CD4-positive, alpha-beta T cell treated with Interleukin-17A for 1 hour (primary cell): ENCODE data around the gene PDGFB.
A peak's percentile ranks its signal among the peaks of the same experiment; 100 is the strongest.

Experiments
- DNase-seq: peaks from one replicate; pipeline ENCODE4 v3.0.0-alpha.2; 2020

PDGFB gene

DNA sequence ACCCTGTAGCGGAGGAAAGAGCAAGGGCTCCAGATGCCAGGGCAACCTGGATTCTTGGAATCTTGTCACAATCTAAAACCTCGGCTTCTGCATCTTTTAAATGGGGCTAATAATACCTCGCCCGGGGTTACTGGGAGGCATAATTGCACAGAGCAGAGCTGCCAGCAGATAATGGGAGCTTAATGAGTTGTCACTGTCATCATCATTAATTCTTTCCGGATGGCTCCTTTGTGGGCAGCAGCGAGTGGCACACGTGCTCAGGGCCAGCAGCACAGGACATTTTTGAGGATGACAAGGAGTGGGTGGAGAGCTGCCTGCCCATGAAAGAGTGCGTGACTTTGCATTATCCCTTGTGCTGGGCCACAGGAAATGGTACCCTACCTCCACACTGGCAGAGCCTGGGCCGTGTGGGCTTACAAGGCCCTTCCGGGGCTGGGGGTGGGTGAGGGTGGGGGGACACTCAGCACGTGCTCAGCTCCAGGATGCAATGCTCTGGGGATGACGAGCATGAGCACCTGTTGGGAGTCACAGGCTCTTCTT is 5.7 kb downstream of the PDGFB start:
- no peak for DNase-seq

DNA sequence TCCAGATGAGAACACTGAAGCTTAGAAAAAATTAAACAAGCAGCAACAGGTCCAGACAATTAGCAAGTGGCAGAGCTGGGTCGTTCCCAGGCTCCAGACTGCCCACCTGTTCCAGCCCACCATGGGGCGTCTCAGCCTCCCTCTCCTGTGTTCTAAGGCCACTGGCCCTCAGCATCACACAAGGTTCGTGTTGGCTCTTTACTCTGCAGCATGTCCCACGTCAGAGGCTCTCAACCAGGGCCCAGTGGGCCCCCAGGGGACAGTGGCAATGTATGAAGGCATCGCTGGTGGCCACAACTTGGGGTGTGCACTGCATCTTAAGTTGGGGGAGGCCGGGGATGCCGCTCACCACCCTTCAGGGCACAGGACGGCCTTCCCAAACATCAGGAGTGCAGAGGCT is 6.2 kb downstream of the PDGFB start:
- DNase-seq = no peak

DNA sequence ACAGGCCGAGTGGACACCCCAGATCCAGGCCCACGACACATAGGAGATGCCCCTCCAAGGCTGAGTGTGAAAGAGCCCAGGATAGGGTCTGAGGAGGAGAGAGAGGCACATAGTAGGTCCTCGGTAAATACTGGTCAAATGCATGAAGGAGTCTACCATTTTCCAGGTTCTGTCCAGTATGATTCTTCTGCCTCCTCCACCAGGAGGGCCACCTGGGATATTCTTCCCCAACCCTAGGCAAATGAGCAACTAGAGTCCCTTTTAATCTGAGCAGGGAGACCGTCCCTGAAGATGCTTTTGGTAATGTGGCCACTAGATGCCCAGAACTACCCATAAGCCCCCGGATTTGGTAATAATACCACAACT is 6.7 kb downstream of the PDGFB start:
- no peak for DNase-seq

DNA sequence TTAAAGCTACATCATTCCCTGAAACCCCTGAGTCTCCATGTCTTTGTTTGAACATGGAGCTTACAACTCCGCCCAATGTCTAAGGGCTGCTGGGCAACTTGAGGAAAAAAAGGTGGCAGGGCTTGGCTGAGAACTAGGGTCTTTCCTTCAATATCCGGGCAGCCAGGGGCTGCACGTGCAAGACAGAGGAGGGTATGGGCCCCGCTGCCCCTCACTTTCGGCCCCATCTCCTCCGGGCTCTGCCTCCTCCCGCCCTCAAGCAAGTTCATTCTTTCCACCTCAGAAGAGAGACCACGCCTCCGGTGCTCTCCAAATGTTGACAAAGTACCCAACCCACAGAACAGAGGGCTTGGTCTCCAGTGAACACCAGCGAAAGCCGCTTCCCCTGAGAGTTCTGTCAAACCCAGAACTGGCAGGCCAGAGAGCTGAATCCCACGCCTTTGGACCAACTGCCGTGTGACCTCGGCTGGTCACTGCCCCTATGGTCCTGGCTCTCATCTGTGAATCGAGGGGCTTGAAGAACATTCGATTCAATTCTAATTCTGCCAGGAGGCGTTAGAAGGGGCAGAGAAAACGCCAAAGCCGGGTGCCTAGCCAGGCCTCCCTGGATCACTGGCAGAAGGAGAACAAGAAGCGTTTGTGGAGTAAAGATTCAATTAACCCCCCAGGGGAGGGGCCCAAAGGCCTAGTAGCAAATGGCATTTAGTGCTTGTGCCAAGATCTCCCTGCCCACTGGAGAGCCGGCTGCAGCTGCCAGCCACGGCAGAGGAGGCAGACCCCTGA is 7.3 kb downstream of the PDGFB start:
- DNase-seq = peak; percentile 25

DNA sequence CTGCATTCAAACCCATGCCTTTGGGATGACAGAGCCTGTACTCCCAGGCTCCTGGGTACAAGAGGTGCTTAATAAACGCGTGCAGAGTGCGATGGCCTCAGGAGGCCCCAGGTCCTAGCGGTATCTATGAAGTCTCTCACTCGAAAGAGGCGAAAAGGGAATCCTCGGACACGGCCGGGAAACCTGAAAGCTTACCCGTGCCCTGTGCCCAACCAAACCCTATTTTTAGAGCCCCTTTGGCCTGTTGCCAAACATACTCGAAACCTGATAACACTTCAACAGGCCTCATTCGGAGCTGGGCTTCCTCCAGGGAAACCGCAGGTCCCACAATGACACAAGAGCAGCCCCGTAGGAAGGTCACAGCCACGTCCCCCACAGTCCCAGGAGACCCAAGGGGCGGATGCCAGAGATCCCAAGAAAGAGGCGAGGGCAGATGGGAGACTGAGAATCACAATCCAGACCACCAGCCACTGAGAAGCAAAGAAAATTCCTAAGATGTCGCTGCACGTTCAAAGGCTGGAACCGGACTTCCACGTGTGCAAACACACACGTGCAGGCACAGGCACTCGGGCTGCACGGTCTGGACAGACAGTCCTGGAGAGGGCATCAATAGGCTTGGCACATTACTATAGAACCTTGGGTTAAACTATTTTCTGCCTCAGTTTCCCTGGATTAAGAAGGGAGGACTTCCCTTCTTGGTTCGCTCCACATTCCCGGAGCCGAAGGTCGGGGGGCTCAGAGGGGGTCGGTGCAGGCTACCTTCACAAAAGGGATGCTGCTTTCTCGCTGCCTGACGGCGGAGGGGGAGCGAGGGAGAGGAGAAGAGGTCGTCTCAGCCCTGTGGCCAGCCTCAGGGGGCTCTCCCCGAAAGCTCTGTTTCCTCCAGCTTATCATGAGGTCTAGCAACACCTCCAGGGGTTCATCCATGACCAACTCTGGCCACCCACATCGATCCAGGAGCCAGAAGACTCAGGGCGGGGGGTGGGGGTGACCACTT is 8.2 kb downstream of the PDGFB start:
- DNase-seq = peak; percentile 76

DNA sequence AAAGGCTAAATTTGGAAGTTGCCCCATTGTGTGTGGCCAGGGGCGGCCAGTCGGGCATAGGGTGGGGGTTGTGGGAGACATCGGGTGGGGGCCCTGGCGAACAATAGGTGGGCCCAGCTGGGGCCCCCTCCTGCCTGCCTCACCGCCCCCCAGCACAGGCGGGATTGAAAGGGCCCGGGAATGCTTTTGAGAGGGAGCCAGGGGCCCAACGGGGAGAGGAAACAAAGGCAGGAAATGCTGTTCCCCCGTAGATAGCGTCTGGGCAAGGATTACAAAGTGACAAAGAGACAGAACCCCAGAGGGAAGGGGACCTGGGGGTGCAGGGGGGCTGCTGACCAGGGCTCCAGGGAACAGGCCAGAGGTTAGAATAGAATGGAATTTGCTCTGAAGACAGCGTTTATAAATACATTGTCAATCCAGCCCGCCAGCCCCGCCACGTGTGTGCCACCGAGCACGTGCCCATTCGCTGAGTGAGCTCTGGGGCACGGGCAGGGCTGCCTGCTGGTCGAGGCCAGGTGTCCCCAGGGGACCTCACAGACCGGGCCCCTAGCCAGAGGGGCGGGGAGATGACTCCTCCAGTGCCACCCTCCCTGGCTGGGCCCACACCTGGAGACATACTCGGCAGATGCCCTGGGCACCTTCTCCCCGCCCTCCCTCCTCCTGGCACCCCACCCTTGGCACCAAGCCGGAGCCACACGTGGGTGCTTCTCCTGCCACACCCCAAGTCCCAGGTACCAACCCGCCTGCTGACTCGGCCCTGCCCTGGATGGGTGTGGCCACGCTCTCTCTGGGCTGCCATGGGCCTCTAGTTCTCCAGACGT is 9.7 kb downstream of the PDGFB start:
- no peak for DNase-seq

DNA sequence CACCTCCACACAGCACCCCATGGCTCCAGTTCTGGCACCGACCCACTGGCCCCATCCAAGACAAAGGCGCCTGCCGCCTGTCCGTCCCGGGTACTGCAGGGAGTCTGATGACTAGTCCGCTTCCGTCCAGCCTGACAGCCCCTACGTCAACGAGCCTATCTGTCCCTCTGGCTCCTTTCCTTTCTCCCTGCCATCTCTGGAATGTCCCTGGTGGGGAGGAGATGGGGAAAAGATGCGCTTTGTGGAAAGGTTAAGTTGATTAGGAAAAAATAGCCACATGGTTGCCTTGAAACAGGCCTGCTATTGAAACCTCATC is 10.4 kb downstream of the PDGFB start:
- DNase-seq = no peak

DNA sequence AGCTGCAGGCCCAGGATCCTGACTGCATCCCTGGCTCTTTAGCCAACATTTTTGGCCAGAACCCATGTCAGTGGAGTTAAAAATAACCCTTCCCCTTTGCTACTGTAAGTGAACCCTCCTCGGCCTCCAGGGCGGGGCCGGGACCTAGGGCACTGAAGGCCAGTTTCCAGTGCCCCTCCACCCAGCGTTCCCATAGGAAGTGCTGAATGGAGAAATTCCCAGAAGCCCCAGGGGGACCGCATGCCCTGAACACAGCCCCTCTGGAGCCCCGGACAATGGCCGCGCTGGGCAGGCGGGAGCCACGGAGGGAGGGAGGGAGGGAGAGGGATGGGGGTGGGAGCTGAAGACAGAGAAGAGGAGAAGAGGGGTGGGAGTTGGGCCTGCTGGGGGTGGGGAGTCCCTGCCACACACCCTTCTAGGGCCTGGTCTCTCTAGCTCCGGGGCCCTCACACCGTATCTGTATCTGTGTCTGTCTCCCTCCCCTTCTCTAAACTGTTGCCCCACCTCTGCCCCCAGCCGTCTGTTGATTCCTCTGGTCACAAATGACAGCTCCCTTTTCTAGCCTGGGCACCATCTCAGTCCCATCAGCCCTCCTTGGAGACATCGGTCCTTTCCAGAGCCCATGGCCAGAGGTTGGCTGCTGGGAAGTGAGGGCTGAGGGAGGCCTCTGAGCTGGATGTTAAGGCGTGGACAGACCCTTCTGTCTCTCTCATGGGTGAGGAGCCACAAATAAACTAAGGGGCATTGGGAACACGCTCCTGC is 10.9 kb downstream of the PDGFB start:
- DNase-seq = no peak

DNA sequence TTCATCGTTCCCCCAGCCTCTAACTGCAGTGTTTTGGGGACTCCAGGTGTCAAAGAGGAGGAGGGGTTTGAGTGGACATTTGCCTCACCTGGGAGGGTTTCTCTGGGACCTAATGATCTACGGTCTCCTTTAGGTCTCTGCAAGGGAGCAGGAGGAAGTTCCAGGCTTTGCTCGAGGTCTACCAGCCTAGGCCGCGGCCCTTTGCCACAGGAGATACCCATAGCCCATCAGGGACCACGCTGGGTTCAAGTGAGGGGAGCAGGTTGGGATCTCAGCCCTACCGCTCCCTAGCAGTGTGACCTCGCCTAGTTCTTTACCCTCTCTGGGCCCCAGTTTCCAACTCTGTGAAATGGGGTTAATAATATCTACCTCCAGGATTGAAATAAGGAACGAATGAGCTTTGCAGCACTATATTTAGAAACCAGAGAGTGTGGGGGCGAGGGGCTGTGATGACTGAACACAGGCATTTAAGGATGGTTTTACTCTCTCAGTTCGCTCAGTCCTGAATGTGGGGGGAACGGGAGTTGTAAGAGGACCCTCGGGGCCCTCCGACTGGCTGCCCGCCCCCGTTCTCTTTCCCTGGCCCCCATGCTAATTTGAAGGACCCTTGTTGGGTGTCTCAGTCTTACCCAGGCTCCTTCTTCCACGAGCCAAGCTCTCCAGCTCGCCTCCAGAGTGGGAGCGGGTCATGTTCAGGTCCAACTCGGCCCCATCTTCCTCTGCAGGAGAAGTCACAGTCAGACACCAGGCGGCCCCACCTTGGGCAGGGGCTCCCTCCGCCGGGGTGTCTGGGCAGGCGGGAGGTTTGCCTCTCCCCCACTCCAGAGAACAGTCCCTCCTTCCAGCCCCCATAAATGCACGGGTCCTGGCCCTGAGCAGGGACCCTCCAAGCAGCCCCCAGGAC is 11.7 kb downstream of the PDGFB start:
- no peak for DNase-seq

DNA sequence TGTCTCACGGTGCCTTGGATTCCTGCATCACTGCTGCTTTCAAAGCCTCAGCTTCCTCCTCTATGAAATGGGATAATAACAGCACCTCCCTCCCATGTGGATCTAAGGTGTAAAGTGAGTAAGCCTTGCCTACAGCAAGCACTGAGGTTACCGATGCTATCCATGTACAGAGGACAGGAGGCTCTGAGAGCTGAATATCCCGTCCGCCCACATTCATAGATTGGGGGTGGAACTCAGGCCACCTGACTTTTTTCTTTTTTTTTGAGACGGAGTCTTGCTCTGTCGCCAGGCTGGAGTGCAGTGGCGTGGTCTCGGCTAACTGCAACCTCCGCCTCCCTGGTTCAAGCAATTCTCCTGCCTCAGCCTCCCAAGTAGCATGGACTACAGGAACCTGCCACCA is 12.5 kb downstream of the PDGFB start:
- no peak for DNase-seq

DNA sequence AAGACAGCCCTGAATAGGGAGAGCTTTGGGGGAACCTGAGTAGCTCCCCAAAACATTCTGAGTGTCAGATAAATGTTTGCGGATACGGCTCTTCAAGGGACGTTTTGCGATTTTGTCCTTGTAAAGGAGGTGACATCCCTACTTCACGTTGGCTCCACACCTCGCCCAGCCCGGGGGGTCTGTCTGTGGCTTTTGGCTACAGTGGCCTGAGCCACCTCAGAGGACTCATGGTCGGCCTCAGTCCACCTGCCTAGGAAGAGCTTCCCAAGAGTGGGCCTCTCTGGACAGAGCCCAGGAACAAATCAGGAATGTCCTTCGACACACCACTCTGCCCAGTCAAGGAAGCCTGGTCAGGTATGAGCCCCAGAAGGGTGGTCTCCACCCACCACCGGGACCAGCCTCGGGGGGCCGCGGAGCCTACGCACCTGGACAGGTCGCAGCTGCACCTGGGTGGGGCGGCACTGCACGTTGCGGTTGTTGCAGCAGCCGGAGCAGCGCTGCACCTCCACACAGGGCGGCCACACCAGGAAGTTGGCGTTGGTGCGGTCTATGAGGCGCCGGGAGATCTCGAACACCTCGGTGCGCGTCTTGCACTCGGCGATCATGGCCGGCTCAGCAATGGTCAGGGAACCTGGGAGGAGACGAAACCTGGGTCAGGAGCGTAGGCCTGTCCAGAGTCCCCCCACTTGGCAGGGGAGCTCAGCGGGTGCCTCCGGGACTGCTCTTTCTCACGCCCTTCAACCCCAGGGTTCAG is 13.4 kb downstream of the PDGFB start:
- DNase-seq = no peak

DNA sequence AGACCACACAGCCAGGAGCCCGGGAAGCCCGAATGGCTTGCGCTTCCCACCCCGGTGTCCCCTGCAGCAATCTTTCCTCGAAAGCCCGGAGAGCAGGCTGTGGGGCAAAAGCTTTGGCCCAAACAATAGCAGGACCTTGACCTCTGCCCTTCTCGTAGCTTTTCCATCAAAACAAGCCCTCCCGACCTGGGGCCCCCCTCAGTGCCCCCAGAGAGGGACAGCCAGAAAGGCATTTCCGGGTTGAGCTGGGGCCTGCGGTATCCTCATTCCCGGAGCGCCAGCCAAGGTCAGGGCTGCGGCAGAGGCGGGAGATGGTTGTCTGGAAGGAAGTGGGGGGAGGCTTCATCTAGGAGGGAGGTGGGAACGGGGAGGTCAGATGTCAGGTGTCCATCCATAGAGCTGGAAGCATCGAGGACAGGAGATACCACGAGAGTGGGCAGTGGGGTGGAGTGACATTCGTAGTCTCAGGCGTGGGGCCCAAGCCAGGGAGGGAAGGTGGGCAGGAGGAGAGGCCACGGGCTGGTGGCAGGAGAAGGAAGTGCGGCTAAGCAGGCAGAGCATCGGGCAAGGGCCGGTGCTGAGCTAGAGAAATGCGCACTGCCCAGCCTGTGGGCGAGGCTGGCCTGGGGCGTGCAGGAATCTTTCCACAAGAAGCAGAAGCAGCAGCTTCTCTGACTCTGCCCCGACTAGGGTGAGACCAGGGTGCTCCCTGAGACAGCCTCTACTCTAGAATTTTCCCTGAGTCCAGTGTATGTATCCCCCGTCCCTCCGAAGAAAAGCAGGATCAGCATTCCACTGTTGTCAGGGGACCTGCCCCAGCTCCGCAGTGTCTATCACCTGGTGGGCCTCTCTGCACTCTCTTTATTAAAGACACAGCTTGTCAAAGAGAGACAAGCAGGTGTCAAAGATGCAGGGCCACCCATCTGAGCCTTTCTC is 14.3 kb downstream of the PDGFB start:
- no peak for DNase-seq

DNA sequence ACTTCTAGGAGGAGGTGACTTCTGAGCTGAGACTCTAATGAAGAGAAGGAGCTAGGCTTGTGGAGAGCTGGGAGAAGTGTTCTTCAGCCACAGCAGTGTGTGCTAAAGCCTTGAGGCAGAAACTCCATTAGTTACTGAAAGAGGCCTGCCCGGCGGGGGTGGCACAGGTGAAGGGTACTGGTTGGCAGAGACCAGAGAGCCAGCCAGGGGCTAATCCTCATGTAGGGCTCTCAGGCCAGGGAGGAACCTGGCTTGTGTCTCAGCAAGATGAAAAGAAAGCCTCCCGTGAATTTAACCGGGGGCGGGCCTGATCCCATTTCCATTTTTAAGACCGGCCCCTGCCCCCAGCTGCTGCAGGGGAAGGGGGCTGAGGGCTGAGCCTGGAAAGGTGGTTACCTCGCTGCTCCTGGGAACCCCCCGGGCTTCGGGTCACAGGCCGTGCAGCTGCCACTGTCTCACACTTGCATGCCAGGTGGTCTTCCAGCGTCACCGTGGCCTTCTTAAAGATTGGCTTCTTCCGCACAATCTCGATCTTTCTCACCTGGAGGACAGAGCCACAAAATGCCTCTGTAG is 15.0 kb downstream of the PDGFB start:
- DNase-seq = no peak

DNA sequence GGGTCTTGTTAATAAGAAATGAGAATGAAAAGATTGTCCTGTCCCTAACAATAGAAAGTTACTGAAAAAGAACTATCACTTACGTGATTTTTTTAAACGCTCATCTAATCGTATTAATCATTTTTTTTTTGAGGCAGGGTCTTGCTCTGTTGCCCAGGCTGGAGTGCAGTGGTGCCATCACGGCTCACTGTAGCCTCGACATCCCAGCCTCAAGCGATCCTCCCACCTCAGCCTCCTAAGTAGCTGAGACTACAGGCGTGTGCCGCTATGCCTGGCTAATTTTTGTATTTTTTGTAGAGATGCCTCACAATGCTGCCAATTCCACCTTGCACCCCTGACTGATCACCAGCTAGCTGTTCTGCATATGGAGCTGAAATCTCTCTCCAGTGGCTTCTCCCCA is 15.7 kb downstream of the PDGFB start:
- no peak for DNase-seq

DNA sequence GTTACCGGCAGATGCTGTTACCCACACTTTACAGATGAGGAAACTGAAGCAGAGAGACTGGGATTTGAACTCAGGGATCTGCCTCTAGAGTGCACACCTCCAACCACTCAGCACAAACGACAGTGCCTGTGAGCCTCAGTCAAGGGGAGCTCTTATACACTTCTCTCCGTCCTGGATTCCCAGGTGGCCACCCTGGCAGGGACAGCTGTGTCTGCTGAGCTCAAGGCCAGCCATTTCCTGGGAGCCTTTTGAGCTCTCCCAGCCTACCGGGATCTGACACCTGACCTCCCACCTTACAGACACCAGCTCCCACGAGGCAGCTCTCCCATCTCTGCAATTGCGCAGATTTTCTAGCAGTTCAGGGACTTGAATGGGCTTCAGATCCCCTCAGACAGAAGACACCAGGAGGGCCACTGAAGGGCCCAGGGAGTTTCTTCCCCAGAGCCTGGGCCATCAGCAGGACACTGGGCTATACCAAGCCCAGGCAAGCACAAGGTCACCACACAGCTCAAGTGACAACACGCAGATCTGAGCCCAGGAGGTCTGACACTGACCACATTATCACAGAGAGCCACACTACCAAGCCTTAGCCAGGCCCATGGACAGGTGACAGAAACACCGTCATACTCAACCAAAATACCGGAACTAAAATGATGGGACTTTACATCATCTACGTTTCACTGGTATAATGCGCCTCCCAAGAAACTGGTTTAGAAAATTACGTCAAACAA is 17.1 kb downstream of the PDGFB start:
- DNase-seq = no peak

DNA sequence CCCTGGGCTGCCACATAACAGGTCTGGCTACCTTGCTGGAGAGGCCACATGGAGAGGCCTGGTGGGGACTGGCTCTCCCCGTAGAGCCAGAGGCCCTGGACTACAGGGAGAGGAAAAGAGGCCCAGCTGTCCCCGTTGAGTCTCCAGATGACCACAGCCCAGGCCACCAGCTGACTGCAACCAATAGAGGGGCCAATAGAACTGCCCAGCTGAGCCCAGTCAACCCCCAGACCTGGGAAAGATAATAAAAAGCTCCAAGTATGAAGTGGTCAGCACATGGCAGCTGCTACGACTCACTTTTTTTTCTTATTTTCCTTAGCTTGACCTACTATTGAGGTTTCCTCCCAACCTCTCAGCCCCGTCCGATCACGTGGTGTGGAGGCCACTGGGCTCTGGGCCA is 18.4 kb downstream of the PDGFB start:
- DNase-seq = no peak

DNA sequence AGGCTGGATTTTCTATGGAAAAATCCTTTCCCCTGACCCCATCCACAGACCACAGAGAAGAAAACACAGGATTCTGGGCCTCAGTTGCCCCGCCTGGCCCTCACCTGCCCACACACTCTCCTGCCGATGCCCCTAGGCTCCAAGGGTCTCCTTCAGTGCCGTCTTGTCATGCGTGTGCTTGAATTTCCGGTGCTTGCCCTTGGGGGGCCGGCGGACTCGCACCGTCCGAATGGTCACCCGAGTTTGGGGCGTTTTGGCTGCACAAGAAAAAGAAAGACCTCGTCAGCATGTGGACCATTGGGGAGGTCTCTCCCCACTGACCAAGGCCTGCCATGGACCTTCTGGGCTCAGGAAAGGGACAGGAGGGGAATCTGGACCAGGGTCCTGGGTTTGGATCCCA is 19.2 kb downstream of the PDGFB start:
- no peak for DNase-seq

DNA sequence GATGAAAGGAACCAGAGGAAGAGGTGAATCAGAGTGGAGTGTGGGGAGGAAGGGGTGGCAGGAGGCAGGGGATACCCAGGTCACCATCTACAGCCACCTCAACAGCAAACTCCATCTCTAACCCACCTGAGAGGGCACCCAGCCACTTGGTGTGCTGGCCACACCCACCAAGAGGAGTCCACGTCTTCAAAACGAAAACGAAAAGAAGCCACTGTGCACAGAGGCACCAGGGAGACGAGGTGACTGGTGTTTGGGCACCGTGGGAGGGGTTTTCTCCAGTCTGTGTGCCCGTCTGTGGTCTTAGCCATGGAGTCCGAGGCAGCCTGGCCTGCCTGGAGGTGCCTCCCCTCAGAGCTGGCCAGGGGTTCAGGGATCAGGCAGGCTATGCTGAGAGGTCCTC is 20.2 kb downstream of the PDGFB start:
- no peak for DNase-seq
